Non-pigmented ciliary epithelial cell (primary cell): ENCODE results near the gene ACOX3.

Experiments used
- DNase-seq: peaks from one replicate; pipeline ENCODE4 v3.0.0-alpha.2; 2010; ENCODE audit warnings: low read depth

The ACOX3 gene

DNA sequence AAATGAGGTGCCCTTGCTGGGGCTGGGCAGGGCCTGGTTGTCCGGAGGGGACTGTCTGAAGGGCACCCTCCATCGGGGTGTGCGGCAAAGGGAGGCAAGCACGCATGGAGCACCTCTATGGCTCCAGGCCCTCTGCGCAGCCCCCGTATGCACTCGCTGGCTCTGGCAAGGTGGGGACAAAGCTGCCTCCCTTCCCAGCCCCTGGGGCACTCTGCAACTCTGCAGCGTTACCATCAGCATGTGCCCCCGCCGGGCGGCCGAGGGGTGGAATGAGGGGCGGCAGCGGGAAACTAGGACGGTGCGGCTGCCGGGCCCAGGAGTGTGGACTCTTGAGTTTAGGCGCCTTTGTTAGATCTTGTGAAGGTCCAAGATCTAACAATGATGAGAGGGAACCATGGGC, 26.5 kb upstream of the ACOX3 start:
- no peak for DNase-seq

DNA sequence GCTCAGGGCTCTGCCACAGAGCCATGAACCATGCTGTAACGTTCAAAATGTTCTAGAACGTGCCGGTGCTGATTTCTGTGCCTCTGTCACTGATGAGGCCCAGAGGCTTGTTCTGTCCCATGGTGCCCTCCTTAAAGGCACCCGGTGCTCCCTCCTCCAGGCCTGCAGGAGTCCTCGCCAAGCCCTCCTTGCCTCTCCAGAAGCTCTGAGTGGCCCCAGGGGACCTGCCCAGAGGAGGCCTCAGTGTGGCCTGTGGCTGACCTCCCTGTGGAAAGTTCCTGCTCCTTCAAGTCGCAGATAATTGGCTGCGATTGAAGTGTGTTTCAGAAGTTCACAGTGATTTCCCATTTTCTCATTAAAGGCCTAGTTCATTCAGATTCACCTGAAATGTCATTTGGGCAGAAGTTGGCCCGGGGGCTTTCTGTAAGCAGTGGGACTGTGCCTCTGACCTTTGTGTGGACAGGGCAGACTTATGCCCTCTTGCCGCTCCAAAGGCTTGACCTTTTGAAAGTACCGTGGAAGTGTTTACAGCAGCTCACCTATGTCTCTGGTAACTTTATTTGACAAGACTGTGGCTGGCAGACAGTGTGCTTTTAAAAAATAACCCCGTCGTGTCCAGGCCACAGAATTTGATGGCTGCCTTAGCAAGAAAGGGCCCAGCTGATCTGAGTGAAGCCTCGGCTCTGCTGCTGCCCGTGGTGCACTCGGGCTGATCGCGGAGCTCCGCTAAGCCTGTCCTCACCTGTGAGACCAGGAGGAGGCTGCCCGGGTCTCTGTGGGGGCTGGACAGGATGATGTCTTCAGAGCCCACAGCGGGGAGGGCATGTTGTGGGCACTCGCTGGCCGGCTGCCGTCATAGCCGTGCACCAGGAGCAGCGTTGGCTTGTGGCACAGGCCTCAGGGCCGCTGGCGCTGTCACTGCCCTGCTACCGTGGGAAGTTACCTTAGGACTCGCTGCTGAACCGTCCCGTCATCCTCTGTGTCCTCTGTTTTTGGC, 25.4 kb upstream of the ACOX3 start:
- no peak for DNase-seq

DNA sequence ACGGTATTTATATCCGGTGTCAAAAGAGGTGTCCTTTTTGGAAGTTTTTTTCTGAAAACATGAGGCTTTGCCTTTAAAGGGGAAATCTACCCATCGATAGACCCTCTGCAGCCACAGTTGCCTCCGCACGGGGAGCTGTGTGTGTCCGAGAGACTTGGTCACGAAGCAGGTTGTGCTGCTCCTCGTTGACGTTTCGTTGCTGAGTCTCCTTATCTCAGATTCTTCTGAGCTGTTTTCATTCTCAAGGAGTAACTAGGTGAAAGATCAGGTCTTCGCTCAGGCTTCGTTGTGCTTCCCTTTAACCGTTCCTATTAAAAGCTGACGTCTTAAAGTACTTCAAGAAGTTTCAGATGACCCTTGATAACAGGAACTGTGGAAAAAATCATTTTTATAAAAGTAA, 23.9 kb upstream of the ACOX3 start:
- no peak for DNase-seq

DNA sequence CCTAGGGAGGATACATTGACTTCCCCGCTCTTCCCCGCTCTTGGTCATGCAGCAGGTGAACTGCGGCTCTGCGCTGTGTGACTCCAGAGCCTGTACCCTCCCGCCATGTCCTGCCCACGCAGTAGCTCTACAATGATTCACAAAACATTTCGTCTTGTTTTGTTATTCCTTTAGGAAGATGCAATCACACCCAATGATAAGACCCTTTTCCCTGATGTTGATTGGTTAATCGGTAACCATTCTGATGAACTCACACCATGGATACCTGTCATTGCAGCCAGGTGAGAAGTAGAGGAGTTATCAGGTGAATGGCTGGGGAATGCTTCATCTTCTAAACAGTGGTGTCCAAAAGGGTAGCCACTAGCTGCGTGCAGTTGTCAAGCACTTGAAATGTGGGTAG, 23.3 kb upstream of the ACOX3 start:
- no peak for DNase-seq

DNA sequence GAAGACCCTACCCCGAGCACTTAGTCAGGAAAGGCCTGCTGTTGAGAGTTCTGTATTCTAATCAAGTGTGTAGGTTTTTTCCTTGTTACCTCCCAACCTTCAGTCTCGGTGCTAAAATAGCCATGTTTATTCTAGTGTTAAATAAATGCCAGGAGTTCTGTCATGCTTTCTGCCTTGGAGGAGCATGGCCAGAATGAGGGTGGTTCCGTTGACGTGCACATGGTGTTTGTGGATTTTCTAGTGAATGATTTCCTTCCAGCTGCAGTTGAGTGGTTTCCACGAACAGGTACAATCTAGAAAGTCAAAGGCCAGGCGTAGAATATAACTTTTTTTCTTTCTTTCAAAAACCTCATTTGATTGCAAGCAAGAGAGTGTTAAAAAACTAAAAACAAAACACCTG, 21.1 kb upstream of the ACOX3 start:
- no peak for DNase-seq

DNA sequence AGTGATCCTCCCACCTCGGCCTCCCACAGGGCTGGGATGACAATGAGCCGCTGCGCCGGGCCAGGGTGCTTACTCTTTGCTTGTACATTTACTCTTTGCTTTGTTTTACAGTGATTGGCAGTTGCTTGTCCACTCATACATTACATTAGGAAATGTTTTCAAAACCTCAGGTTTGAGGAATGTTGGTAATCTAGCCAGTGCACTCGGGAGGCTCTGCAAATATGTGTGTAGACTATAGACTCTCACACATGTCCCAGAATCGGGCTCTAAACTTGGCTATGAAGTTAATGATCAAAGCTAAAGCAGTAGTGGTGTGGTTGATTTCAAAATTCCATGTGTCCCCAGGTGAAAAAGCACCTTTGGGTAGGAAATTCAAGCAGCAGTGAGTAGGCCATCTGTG, 20.6 kb upstream of the ACOX3 start:
- no peak for DNase-seq

DNA sequence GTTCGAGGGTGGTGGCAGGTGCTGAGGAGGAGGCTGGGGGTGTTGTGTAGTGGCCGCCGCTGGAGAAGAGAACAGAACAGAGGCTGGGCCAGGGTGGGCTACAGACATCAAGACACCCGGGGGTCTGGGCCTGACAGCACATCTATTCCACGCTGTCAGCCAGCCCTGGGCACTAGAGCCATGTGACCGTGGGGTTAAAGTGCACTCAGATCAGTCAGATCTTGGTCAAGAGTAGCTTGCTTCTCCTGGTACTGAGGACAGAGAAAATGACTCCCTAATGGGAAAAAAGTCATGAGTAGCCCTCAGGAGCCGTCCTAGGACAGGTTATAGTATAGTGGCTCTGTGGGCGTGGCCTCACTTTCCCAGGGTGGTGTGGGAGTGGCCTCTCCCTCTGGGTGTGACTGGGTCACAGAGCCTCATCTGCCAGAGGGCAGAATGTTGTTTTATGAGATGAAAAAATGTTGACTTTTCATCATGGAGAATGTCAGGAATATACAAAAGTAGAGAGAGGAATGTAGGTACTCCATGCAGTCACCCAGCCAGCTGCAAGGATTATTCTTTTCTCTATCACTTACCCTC, 19.4 kb upstream of the ACOX3 start:
- DNase-seq, result no peak

DNA sequence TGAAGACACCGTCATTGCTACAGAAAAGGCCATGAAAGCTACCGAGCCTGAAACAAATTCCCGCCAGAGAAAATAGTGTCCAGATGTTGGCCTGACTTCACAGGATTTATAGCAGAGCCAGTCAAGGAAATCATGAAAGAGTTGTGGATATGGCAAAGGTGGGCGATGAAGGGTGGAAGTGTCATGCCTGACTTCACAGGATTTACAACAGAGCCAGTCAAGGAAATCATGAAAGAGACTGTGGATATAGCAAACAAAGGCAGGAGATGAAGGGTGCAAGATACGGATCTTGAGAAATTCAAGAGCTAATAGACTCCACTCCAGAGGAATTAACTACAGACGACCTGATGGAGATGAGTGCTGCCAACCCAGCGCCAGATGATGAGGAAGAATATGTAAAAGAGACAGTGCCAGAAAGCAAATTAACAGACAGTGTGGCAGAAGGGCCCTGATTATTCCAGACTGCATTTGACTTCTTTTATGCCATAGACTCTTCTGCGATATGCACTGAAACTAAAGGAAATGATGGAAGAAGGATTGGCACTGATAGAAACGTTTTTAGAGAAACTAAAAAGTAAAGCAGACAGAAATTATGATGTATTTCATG, 17.2 kb upstream of the ACOX3 start:
- no peak for DNase-seq

DNA sequence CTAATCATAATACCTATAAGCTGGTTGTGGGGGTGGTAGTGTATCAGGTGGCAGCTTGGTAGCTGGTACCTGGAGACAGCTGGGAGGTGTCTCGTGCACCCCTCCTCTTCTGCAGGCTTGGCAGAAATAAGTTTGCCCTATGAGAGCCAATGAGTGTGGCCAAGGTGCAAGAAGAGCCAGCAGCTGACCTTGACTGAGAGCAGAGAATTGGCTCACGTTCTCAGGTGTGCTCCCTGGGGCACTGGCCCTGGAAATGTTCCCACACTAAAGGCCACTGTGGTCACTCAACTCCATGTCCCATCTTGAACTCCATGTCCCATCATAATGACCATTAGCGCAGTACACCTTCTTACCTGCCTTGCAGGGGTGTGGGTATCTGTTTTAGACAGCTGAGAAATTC, 13.4 kb upstream of the ACOX3 start:
- DNase-seq, result no peak

DNA sequence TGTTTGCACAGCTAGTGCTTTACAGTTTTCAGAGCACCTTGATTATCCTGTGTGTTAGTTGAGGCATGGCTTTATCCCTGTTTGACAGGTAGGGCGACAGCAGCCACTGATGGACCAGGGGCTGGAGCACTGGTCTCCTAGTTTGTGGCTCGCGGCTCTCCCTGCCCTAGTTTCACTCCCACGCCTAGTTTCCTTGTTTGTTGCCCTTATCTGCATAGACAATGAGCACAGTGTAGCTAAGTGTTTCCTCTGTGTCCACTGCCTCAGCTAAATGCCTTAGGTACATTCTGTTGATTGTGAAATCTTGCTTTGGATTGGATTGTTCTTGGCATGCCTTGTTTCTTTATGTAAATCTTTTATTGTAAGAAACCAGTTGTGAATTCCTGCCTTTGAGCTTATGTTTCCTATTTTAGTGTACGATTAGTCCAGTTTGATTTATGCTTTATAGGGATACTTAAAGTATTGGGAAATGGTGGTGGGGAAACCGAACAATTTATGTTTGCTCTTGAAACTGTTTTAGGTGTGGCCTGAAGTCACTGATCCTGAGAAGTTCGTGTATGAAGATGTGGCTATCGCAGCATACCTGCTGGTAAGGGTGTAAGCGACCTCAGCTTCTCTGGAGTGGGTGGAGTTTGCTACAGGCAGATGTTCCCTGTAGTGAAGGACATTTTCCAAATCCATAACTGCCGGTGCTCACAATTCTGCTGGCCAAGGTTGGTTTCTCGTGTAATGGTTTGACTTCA, 11.1 kb upstream of the ACOX3 start:
- DNase-seq, result no peak

DNA sequence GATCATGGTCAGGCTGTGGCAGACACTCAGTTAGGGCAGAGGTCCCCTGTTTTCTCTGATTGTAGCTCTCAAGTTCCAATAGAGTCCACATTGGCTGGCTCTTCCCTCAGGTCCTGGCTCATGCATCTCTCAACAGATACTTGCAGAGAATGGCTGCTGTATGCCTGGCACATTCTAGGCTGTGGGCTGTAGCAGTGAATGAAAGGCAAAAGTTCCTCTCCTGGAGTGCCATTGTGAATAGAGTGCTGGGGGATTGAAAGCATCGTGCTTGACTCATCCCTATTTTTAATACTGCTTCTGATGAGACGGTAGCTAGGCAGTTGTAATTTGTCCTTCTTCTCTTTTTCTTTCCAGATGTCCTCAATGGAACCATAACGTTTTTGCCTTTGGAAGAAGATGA, 5.6 kb upstream of the ACOX3 start:
- no peak for DNase-seq

DNA sequence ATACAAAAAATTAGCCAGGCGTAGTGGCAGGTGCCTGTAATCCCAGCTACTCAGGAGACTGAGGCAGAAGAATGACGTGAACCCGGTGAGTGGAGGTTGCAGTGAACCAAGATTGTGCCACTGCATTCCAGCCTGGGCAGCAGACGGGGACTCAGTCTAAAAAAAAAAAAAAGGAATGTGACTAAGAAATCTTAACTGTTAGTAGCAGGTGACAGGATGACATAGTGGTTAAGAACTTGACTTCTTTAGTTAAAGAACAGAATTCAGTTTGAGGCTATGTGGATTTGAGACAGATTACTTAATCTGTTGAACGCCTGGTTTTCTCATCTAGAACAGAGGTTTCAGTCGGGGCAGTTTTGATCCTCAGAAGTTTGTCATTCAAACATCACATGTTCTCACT, 3.3 kb upstream of the ACOX3 start:
- no peak for DNase-seq

DNA sequence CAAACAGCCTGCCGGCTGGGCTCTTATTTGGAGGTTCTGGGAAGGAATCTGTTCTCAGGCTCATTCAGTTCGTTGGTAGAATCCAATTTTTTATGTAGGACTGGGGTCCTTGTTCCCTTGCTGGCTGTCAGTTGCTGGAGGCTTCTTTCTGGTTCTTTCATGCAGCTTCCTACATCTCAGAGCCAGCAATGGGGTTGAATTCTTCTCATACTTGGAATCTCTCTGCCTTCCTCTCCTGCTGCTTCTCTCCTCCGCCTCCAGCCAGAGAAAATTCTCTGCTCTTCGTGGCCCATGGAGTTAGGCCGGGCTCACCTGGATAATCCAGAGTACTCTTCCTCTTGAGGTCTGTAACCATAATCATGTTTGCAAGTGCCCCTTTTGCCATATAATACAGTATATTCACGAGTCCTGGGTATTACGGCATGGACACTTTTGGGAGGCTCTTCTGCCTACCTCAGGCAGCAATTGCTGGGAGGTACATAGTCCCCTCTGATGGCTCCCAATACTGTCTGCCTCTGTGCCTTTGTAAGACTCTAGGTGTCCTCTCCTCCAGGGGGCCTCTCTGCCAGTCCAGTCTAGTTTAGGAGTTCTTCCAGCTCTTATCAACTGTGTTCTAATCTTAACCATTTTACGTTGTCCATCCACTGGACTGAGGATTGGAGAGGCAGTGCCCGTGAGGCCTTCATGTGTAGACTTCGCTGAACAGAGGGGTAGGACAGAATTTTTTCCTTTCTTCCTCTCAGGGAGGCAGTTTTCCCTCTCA, 2.3 kb upstream of the ACOX3 start:
- DNase-seq, result no peak

DNA sequence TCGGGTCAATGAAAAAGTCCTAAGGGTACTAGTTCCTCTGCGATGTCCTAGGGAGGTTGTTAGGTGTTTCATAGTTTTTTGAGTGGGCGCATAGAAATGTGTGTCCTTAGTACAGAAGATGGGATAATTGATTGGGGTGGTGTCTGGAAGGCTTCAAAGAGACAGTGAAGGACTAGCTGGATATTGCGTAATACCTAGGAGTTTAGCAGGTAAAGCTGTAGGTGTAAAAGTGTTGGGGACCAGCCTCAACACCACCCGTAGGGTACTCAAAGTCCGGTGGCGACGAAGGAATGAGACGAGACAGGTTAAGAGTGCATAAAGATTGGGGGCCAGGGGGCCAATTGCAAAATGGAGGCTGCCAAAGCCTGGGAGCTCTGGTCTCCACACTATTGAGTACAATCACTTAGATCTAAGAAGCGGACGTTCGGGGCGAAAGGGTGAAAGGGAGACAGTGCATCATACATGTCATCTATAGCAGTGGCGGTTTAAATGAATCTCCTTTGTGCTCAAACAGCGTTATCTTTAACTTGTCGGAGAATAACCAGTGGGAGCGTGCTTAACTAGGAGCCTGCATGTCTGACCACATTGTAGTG, 1.1 kb upstream of the ACOX3 start:
- no peak for DNase-seq

DNA sequence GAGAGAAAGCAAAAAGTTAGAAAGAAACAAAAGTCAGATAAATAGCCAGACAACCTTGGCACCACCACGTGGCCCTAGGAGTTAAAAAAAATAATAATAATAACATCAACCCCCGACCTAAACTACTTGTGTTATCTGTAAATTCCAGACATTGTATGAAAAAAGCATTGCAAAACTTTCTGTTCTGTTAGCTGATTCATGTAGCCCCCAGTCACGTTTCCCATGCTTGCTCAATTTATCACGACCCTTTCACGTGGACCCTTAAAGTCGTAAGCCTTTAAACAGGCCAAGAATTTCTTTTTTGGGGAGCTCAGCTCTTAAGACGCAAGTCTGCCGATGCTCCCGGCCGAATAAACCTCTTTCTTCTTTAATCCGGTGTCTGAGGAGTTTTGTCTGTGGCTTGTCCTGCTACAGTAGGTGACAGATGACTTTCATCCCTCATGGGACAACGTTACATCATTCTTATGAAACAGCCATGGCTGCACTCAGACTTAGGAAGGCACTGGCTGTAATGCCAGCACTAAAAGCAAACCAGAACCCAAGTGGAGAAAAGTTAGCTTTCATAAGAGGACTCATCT, 520 bp downstream of the ACOX3 start:
- DNase-seq, result no peak

DNA sequence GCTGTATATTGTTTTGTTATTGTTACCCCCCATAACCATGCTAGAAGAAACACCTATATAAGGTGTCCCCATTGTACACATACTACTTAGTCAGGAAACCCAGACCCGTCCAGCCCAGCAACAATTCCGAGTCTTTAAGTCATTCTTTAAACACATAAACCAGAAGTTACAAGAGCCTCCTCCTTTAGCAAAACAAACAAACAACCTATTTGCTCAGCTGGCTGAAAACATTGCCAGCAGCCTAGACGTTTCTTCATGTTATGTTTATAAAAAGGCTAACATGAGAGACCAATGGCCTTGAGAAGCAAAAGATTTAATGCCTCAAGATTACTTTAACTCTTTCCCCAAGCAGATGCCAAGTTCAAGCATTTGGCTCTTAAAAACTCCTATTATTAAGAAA, 1.4 kb downstream of the ACOX3 start:
- DNase-seq, result no peak

DNA sequence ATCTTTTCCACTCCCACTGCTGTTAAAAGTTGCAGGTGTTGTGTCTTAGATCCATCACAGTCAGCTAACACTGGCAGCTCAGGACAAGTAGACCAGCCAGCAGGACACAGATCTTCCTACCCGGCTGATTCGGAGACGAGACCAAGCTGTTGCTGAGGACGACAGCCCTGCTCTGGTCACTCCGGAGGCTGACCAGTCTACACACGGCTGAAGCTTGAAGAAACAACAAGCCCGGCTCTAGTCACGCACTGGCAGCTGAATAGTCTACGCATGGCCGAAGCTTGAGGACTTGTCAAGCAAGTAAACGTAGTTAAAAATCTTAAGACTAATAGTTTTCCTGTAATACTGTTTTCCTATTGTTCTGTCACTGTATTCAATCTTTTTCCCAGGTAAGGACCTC, 1.8 kb downstream of the ACOX3 start:
- no peak for DNase-seq

DNA sequence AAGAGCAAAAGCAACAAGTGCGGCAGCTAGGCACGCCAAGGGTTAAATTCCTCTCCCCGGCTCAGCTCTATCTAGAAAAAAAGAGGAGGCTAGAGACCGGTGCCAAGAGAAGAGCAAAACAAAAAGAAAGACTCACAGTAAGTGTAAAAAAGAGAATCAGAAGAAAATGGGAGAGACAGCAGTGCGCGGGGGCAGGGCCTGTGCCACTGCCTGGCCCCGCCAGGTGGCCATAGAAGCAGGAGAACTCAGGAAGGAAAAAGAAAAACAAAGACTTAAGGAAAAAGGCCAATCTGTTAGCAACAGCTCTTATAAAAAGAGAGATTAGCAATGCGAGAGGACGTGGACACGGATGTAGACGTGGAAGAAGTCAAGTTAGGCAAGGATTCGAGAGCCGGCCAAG, 3.2 kb downstream of the ACOX3 start:
- DNase-seq, result no peak

DNA sequence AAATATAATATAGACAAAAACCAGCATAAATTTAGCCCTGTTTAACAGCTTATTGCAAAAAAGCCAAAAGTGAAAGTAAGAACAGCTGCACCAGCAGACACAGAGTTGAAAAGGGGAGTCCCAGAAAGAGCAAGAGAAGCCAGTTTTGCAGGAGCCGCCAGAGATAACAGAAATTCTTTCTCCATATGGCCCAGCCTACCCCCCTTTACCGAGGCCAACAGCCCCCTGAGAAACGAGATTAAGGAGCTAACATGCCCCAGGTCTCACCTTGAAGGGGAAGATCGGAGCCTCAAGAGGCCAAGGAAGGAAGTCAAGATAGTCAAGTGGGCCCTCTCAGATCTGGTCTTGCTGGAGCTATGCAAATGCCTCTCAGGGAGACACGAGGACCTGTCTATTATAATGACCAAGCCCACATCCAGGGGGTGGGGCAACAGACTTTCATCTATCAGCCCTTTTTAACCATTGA, 4.8 kb downstream of the ACOX3 start:
- no peak for DNase-seq

DNA sequence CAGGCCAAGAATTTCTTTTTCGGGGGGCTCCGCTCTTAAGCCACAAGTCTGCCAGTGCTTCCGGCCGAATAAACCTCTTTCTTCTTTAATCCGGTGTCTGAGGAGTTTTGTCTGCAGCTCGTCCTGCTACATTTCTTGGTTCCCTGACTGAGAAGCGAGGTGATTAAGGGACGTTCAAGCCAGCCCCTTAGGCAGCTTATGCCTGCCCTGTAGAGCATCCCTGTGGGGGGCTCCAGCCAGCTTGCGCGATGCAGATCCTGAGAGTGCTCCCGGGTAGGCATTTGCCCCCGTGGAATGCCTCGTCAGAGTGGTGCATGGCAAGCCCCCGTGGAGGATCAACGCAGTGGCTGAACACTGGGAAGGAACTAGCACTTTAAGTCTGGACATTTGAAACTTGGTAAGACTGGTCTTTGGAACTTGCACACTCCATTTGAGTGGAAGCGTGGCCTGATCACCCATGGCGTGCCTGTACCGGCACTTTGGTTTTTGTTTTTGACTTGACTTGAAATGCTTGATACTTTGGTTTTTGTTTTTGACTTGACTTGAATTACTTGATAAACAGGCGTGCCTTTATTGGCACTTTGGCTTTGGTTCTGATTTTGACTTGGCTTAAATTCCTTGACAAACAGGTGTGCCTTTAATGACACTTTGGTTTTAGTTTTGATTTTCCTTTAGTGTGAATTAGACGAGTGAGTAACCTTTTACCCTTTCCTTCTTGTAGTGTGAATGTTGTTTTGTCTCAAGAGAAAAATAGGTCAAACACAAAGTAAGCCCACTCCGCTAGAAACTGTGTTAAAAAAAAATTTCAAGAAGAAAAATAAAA, 6.1 kb downstream of the ACOX3 start:
- no peak for DNase-seq
